GM12891 (cell line): ENCODE results near the gene PIK3R2.

Experiments
- POLR2A ChIP-seq: IDR thresholded peaks from 2 replicates; pipeline ENCODE4 v1.6.1; 2011; ENCODE audit warnings: low read depth, low read length, control low read depth
- POLR2AphosphoS5 ChIP-seq: IDR thresholded peaks from 2 replicates; pipeline ENCODE4 v1.6.1; 2011; ENCODE audit warnings: low read depth, low read length, control low read depth

DNA sequence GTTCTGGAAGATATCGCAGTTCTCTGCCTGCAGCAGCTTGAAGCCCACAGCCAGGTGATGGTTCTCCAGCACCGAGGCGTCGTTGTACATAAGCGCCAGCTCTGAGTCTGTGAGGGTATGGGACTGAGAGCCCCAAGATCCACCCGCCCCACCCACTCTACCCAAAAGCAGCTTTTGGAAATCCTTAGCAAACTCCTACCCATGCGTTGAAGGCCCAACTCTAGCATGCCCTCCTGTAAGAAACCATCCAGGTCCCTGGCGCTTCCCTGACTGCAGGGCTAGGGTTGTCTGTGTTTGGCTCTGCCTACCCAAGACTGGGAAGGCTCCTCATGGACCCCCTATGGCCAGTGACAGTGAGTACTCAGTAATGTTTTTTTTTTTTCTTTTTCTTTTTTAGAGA is 63.8 kb downstream of the PIK3R2 start:
- TF ChIP-seq POLR2A, result no peak
- no peak for TF ChIP-seq POLR2AphosphoS5
